GM18517 (cell line): ENCODE results near the gene TLN1.

Source experiments
- ATAC-seq: cut with Tn5 transposase; IDR thresholded peaks from one replicate; pipeline ENCODE4 v1.9.1; 2021; ENCODE audit warnings: mild to moderate bottlenecking, moderate library complexity; ENCODE audit not compliant: unreplicated experiment

TLN1 gene

DNA sequence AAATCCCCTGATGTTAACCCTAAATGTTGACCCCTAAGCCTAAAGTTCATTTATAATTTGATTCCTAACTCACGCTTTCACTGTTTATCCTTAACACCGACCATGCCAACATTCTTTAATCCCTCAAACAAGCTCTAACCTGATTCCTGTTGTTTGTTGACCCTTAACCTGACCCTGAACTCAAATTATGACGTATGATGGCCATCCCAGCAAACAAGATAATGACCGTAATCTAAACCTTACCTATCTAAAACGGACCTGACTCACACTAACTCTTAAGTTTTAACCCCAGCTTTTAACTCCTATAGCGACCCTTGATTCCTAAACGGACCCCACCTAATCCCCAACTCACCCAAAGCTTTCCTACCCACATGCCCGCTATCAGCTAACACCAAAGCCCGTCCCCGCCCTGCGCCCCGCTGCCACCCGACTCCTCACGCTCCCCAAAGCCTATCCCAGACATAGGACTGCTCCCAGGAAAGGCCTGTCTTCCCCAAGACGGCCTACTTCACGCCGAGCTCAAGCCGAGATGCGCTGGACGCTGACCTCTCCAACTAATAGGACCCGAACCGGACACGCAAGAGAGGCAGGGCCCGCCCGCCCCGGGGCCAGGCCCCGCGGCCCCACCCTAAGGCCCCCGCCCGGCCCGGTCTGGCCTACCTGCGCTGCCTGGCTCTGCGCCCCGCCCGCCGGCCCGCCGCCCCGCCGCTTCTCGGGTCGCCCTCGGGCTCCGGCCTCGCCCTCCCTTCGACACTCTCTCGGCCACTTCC is 395 bp downstream of the TLN1 start:
- ATAC-seq: no peak

DNA sequence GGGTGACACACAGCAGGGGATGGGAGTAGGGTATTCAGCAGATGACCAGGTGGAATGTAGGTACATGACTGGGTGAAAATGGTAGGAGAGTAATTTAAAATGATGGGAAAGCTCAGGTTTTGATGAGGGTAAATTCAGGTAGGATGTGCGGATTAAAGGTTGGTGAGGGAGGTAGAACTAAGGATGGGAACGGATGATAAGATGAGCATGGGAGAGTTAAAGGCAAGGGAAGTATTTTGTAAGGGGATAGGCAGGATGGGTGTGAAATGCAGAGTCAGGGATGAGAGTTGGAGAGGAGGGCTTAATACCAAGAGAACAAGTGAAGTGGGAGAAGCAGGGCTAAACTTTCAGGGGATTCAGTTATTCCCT is 1.5 kb downstream of the TLN1 start:
- ATAC-seq: no peak

DNA sequence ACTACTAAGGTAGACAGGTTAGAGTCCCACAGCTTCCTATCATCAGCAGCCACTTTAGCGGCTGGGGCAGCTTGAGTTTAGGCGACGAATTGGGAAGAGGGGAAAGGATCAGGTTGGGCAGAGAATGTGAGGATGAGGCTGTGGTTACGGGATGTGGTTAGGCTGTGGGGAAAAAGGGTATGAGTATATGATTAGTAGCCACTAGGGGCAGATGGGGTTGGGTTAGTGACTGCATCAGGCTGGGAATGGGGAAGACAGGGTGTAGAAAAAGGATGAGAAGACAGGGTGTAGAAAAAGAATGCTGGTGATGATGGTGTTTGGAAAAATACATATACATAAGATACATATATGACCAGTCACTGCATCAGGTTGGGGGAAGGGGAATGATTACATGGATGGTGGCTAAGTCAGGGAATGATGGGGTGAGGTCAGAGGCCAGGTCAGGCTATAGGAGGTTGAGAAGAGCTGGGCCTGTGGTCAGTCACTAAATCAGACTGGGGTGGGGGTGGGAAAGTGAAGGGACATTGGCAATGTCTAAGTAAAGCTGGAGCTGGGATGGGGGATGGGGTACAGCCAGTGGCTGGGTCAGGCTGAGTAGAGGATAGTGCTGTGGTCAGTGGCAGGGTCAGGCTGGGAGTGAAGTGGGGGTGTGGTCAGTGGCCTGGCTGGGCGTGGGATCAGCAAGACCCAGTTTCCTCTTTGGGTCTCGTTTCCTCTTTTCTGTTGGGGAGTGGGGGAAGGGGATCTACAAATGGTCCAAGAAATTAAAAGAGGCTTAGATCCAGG is 2.1 kb downstream of the TLN1 start:
- no peak for ATAC-seq

DNA sequence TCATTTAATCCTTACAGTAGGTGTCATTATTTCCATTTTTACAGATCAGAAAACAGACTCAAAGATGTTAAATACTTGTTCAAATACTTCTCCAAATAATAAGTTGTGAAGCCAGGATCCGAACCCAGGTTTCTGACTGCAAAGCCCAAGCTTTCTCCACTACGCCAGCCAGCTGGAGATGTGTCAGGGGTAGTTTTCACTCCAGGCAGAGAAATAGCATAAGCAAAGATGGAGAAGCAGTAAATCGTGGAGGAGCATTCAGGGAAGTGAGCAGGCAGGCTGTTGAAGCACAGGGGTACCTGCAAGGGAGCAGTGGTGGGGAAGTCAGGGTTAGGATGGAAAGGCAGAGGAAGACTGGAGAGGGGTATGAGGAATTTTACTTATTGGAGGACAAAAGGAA is 2.9 kb downstream of the TLN1 start:
- no peak for ATAC-seq

DNA sequence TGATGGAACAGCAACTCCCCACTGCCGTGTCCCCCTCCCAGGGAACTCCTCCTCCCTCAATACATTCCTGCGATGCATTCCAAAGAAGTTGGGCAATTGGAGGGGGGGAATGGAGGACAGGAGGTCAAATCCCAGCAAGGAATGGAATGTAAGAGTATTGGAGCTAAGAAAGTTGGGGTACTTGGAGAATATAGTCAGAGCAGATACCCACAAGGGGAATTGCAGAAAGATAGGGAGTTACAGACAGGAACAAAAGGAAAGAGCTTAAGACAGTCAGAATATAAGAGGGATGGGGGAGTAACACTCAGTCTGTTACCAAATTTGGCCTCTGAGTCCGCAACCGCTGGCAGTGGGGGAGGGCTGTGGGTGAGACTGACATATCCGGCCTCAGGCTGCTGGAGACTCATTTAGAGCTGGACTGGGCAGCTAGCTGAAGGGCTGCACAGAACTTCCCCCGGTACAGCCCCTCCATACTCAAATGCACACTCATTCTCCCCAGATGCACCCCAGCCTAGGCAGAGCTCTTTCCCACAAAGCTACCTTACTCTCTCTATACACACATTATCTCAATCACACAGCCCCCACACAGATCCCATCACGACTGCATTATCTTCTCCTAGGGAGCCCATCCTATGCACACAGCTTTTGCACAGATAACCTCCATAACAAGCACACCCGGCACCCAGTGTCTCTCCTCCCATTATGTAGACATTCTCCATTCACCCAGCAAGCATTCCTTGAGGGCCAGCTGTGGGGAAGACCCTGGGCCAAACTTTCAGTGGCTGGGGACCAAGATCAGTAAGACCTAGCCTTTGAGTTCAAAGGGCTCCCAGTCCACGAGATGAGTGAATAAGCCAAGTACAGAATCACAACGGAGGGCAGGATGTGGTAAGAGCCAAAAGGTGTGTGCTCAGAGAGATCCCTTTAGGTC is 3.7 kb downstream of the TLN1 start:
- ATAC-seq: no peak

DNA sequence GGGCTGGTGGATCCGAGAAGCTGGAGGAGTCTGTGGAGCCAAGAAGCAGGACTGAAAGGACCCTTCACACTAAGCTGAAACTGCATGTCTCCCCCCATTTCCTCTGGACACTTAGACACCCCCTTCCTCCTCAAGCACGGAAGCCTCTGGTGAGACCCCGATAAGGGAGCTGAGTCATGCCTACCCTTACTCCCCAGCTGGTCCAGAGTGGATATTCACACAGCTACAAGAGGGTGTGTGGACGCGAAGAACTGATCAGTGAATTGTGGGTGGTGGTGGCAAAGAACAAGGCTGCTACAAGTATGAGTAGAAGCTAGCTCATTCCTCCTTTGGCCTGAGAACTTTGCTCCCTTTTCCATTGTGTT is 4.3 kb downstream of the TLN1 start:
- no peak for ATAC-seq

DNA sequence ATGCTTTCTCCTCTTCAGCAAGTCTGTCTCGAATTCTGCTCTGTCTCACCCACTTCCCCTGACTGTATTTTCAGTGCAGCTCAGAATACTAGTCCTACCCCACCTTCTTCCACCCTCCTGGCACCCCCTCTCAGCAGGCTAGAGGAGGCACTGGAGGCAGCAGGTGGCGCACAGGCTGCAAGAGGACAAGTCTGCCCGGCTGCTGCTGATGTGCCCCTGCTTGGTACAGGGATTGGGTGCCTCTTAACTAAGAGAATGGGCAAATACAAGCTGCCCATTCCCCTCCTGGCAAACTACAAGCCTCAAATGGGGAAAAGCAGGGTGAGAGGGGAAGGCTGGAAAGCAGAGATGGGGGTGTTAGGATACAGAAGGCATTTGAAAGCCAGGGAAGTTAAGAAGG is 5.1 kb downstream of the TLN1 start:
- no peak for ATAC-seq

DNA sequence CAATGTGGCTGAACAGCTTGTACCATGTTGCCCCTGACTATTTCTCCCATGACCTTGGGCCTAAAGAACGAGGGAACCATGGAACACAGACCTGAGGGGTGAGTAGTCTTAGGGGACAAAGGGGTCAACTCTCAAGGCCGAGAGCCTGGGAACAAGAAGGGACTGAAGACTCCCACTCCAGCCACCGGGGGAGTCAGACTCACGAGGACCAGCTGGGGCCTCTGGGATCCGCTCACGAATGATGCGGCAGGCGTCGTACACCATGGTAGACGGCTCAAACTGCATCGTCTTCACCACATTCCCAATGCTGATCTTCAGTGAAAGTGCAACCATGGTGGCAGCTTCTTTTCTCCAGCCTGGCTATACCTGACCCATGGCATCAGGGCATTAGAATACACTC is 6.6 kb downstream of the TLN1 start:
- ATAC-seq: no peak

DNA sequence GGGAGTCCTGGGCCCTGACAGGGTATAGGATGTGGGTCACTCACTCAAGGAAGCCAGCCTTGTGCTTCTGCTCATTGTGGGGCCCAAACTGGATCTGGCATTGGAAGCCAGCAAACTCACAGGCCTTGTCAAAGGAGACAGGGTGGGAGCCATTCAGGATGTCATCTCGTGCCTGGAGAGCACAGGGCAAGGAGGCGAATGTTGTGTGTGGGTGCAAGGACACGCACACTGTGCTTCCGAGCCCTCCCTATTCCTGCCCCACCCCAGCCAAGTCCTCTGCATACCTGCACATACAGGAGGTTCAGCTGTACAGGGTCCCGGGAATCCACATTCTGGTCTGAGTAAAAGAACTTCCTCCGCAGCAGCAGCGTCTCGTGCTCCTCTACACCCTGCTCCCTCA is 8.1 kb downstream of the TLN1 start:
- ATAC-seq: no peak

DNA sequence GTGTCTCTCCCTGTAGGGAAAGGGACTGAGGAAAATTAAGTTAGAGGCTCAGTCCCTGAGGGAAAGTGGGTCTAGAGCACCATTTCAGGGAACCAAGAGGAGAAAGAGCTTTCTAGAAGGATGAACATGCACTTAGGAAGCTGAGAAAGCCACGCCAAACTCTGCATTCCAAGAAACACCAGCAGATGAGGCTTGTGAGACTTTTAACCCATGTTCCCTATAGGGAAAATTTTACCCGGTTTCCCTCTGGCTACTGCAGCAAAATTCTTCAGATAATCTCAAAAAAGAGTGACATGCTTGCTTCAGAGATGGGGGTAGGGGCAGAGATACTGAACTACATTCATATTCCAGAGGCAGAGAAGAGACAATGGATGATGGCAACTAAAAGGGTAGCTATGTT is 8.6 kb downstream of the TLN1 start:
- ATAC-seq: no peak

DNA sequence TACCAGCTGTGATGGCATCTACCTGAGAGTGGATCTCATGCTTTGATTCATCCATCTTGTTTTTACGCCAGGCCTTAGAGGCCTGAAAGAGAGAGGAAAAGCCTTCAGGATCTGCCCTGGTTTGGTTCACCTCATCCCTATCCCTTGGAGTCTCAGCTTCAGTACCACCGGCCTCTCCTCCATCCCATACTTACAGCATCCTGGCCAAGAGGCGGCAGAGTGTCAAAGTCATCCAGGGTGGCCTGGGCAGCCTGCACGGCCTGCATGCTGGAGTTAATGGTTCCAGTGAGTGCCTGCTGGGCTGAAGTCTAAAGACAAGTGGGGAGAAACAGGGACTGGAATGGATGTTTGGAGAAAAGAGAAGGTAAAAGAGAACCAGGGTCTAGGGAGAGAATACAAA is 12.4 kb downstream of the TLN1 start:
- no peak for ATAC-seq

DNA sequence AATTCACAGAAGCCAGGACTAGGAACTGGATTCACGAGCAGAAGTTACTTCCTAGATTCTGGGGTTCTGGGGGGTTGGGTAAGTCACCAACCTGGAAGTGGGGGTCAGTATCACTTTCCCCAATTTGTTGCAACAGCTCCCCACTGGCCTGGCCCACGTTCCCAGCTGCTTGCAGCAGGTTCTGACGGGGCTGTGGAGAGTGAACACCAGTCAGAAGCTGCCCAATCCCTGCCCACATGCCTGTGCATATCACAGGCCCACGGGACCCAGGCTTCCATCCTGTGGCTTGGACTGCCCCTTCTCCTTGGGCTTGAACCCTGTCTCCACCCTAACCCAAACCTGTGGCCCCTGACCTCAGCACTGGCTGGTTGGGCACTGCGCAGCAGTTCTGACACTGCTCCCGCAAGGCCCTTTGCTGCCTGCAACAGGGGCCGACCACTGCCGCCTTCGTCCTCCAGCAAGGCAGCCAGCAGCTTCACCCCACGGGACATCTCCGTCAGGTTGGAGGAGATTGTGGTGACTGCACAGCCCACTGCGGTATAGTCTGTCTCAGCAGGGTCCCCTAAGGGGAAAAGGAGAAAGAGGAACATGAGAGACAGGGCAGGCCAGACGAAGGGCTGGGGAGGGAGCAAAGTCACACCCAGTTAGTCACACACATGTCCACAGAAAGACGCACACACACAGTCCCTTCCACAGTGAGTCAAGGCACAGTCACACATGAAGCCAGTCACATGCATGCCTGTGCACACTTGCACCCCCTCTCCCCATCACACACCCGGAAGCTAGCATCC is 13.1 kb downstream of the TLN1 start:
- ATAC-seq: no peak

DNA sequence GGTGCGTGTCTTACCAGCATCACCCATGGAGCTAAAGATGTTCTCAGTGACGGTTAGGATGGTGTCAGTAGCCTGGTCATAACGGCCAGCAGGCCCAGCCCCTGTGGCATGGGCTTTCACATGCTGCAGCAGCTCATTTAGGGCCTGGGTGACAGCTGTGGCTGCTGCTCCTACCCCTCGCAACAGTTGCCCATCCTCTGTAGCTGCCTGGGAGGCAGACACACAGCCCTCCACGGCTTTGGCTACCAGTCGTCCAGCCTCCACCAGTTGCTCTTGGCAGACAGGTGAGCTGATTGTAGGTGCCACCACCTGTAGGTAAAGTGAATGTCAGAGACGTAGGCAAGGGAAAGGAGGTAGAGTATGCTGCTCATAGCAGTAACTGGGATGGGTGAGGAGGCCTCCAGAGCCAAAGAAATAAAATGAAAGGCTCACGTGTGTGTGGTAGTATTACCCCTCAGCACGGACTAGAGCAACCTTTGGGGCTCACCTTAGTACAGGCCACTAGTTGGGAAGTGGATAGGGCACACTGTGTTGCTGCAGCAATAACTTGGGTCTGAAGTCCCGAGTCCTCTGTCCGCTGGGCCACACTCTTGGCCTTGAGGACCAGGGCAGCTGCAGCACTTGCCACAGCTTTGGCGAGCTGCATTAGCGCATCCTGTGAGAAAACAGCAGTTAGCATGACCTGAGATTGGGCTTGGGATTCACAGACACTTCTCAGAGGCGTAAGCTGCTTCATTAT is 14.7 kb downstream of the TLN1 start:
- ATAC-seq: no peak

DNA sequence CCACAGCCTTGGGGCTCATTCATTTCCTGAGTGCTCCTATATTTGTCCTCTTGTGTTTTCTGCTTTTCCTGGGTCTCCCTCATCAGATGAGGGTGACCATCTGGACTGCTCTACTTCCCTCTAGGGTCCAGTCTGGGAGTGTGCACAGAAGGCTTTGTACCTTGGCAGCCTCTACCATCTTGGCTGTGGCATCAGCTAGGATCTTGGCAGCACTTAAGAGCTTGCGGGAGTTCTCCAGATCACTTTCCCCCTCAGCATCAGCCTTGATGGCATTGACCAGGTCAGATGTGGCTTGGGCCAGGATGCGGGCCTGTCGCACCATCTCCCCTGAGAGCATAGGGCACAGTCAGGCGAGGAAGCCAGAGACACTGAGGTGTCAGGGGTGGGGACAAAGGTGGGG is 15.8 kb downstream of the TLN1 start:
- ATAC-seq: no peak

DNA sequence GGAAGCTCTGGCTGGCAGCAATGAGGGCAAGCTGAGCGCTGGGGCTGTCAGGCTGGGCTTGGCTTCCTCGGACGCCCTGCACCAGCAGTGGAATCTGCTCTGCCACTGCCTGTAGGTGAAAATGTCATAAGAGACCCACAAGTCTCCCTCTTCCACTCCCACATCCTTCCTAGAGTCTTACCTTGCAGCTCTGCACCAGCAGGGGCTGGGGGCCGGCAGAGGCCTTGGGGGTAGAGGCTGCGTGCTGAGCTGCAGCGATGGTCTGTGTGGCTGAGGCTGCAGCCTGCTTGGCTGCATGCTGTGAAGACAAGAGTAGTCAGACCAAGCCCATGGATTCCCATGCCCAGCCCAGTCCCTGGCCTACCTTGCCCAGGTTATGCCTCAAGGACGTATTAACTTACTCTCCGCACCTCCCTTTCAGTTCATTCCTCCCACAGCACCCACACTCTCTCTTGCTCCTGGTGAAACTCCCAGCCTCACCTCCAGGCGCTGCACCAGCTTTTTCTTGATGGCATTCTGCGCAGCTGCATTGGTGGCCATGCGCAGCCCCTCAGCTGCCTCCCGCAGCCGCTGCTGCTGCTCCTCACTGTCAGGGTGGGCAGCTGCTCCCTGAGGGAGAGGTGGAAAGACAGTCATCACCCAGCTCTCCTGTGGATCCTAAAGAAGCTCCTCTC is 17.3 kb downstream of the TLN1 start:
- ATAC-seq: no peak

DNA sequence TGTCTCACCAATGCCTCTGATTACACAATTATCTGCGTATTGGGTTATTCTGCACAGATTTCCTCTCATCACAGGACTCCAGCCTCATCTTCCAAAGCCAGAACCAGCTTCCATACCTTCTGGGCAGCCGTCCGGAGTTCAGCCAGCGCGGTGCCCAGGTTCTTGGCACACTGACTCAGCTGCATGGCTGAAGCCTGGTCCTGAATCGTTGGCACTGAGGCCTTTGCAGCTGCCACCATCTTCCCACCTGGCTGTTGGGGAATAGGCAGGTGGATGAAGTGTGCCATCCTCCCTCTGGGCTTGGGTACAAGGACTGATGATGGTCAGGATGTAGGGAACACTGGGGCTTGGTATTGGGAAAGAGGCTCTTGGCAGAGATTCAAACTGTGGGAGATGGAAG is 17.9 kb downstream of the TLN1 start:
- ATAC-seq: no peak

DNA sequence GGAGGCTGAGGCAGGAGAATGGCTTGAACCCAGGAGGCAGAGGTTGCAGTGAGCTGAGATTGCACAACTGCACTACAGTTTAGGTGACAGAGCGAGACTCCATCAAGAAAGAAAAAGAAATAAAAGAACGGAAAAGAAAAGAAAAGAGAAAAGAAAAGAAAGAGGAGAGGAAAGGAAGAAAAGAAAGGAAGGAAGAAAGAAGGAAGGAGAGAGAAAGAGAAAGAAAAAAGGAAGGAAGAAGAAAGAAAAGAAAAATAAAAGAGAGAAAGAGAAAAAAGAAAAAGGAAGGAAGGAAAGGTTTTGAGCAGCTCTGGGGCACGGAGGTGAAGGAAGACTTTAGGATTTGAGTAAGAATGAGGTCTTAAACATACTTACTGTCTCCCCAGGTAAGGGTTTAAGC is 18.4 kb downstream of the TLN1 start:
- no peak for ATAC-seq

DNA sequence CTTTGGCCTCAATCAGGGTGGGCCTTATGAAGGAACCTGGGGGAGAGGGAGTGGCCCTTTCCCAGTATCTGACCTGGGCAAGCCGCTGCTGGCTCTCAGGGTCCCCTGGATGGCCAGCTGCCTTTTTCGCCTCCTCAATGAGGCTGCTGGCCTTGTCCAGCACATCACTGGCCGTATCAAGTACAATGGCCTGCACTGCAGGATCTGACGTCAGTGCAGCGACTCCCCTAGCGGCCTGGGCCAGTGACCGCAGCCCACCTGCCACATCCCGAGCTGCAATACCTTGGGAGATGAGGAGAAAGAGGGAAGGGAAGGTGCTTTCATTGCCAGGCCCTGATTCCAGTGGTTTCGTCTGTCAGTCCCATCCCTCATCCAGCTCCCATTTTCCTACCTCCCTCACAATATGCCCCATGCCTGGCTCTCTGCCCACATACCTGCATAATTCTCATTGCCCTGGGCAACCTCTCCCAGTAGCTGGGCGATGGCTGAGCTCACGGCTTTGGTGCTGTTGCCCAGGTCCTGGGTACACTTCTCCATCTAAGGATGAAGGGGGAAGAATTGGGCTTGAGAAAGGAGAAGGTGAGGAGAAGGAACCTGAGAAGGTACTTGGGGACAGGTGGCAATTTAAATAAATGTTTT is 19.1 kb downstream of the TLN1 start:
- no peak for ATAC-seq
